H1 (cell line): ENCODE data around the gene BRAT1. TPM values are rescaled to one million over a fixed set of nuclear protein-coding genes. Genes with fewer than 3 reads are reported as not detected.

Source experiments
- CTCF ChIA-PET: fragments of 300-600 bp; sonication (Branson Sonifier 250); formaldehyde crosslinking; loops from one replicate; lab custom pipeline; 2021; ENCODE audit not compliant: partially characterized antibody; lab: Charles Lee
- POLR2A ChIA-PET: fragments of 300-600 bp; sonication (Branson Sonifier 250); formaldehyde crosslinking; loops from one replicate; lab custom pipeline; 2021; ENCODE audit warnings: inconsistent platforms; ENCODE audit not compliant: partially characterized antibody; lab: Charles Lee
- DNase-seq, 2 experiments: peaks; one replicate each; pipeline versions ENCODE4 v3.0.0 to v3.0.0-alpha.2; 2010 to 2022; ENCODE audit warnings: low spot score in 2 of 2, low read depth in 1 of 2, mixed read lengths in 1 of 2
- FAIRE-seq: peaks from 2 replicates; lab custom pipeline; 2011; peaks lifted over from hg19 to GRCh38; lab: Jason Lieb, UNC
- H2AFZ ChIP-seq: 2 replicates; pipeline ENCODE4 v1.8.1; 2012; ENCODE audit warnings: low read length, inconsistent platforms
- H2AK5ac ChIP-seq: 2 replicates; pipeline ENCODE4 v1.6.1; 2013; ENCODE audit warnings: low read depth, low read length
- H2BK120ac ChIP-seq: replicated peaks from 2 replicates; pipeline ENCODE3; 2013; ENCODE audit warnings: low read depth, low read length, inconsistent platforms
- H2BK12ac ChIP-seq: 2 replicates; pipeline ENCODE4 v1.6.1; 2013; ENCODE audit warnings: low read depth, low read length
- H2BK15ac ChIP-seq: 2 replicates; pipeline ENCODE4 v1.6.1; 2013; ENCODE audit warnings: low read length
- H2BK20ac ChIP-seq: 2 replicates; pipeline ENCODE4 v1.6.1; 2013; ENCODE audit warnings: low read length
- H2BK5ac ChIP-seq: 2 replicates; pipeline ENCODE4 v1.6.1; 2013; ENCODE audit warnings: low read depth, low read length
- H3K14ac ChIP-seq: 2 replicates; pipeline ENCODE4 v1.6.1; 2013; ENCODE audit warnings: inconsistent platforms; ENCODE audit not compliant: insufficient read length
- H3K18ac ChIP-seq: 2 replicates; pipeline ENCODE4 v1.6.1; 2013; ENCODE audit warnings: low read length; ENCODE audit errors: extremely low read depth
- H3K23ac ChIP-seq: 2 replicates; pipeline ENCODE4 v1.6.1; 2013; ENCODE audit warnings: inconsistent platforms; ENCODE audit not compliant: insufficient read length
- H3K23me2 ChIP-seq: 2 replicates; pipeline ENCODE4 v1.6.1; 2013; ENCODE audit warnings: low read depth, low read length
- H3K27ac ChIP-seq: 2 replicates; pipeline ENCODE4 v1.6.1; 2011; ENCODE audit warnings: low read depth, low read length, inconsistent platforms
- H3K27me3 ChIP-seq, 4 experiments: replicated peaks in 1 of 4; 1 replicate in 1 of 4; 2 replicates in 3 of 4; pipeline versions ENCODE4 v1.6.1 to v1.8.1; 2011 to 2013; ENCODE audit warnings: low read length in 3 of 4, mild to moderate bottlenecking in 3 of 4, inconsistent platforms in 2 of 4, mixed read lengths in 2 of 4, moderate library complexity in 1 of 4; ENCODE audit not compliant: control insufficient read depth in 3 of 4, insufficient read depth in 3 of 4; ENCODE audit errors: extremely low read depth in 1 of 4
- H3K36me3 ChIP-seq, 4 experiments: 2 replicates each; pipeline versions ENCODE4 v1.6.1 to v1.8.1; 2011 to 2013; ENCODE audit warnings: mild to moderate bottlenecking in 4 of 4, low read length in 3 of 4, moderate library complexity in 2 of 4, control low read depth in 1 of 4, inconsistent platforms in 1 of 4; ENCODE audit not compliant: insufficient read depth in 4 of 4, control insufficient read depth in 2 of 4
- H3K4ac ChIP-seq: replicated peaks from 2 replicates; pipeline ENCODE3; 2013; ENCODE audit warnings: low read length, low read depth, mixed read lengths, inconsistent platforms; ENCODE audit not compliant: insufficient read length
- H3K4me1 ChIP-seq, 4 experiments: replicated peaks in 1 of 4; 1 replicate in 1 of 4; 2 replicates in 3 of 4; pipeline versions ENCODE4 v1.6.1 to v1.8.1; 2011 to 2013; ENCODE audit warnings: low read length in 3 of 4, inconsistent platforms in 2 of 4, mixed read lengths in 1 of 4; ENCODE audit not compliant: insufficient read depth in 4 of 4, control insufficient read depth in 3 of 4
- H3K4me2 ChIP-seq, 2 experiments: 2 replicates each; pipeline versions ENCODE4 v1.6.1 to v1.8.1; 2011 to 2013; ENCODE audit warnings: low read depth in 2 of 2, low read length in 2 of 2, control low read depth in 1 of 2, inconsistent platforms in 1 of 2, mild to moderate bottlenecking in 1 of 2; ENCODE audit not compliant: insufficient read depth in 1 of 2
- H3K4me3 ChIP-seq, 4 experiments: fragments of 200-600, 300-600 bp in 1 of 4; sonication (generic), shearing (Covaris generic), sonication (Bioruptor Twin) in 1 of 4; 2 replicates each; pipeline versions ENCODE4 v1.5.1 to v1.8.1; 2011 to 2016; ENCODE audit warnings: low read length in 4 of 4, low read depth in 3 of 4, control low read depth in 2 of 4, inconsistent platforms in 2 of 4, mild to moderate bottlenecking in 2 of 4, mixed read lengths in 1 of 4, moderate library complexity in 1 of 4; ENCODE audit not compliant: insufficient read depth in 2 of 4; ENCODE audit errors: extremely low read depth in 1 of 4
- H3K56ac ChIP-seq: replicated peaks from 2 replicates; pipeline ENCODE3; 2013; ENCODE audit warnings: low read depth, mild to moderate bottlenecking, mixed read lengths, low read length, inconsistent platforms; ENCODE audit not compliant: insufficient read length
- H3K79me1 ChIP-seq: 2 replicates; pipeline ENCODE4 v1.6.1; 2013; ENCODE audit warnings: low read depth, low read length, control low read depth
- H3K79me2 ChIP-seq, 2 experiments: 2 replicates each; pipeline versions ENCODE4 v1.6.1 to v1.8.1; 2012 to 2013; ENCODE audit warnings: low read length in 2 of 2, mild to moderate bottlenecking in 2 of 2, inconsistent platforms in 1 of 2; ENCODE audit not compliant: insufficient read depth in 2 of 2, control insufficient read depth in 1 of 2
- H3K9ac ChIP-seq, 4 experiments: replicated peaks in 1 of 4; 1 replicate in 1 of 4; 2 replicates in 3 of 4; pipeline versions ENCODE4 v1.6.1 to v1.8.1; 2011 to 2013; ENCODE audit warnings: low read depth in 3 of 4, low read length in 3 of 4, control low read depth in 2 of 4, mild to moderate bottlenecking in 2 of 4, moderate library complexity in 2 of 4, inconsistent platforms in 1 of 4; ENCODE audit errors: extremely low read depth in 1 of 4
- H3K9me3 ChIP-seq, 2 experiments: 2 replicates each; pipeline versions ENCODE4 v1.6.1 to v1.8.1; 2012 to 2013; ENCODE audit warnings: mild to moderate bottlenecking in 2 of 2, moderate library complexity in 2 of 2, control low read depth in 1 of 2, inconsistent platforms in 1 of 2, low read depth in 1 of 2, low read length in 1 of 2, mixed read lengths in 1 of 2; ENCODE audit not compliant: insufficient read depth in 2 of 2
- H4K20me1 ChIP-seq, 2 experiments: replicated peaks in 1 of 2; 2 replicates each; pipeline versions ENCODE3 to v1.8.1; 2011 to 2013; ENCODE audit warnings: inconsistent platforms in 2 of 2, low read length in 2 of 2, mild to moderate bottlenecking in 1 of 2; ENCODE audit not compliant: insufficient read depth in 2 of 2, control insufficient read depth in 1 of 2
- H4K5ac ChIP-seq: 2 replicates; pipeline ENCODE4 v1.6.1; 2013; ENCODE audit warnings: low read length, low read depth, mixed read lengths, inconsistent platforms; ENCODE audit not compliant: insufficient read length
- H4K8ac ChIP-seq: 2 replicates; pipeline ENCODE4 v1.8.0; 2013; ENCODE audit warnings: mild to moderate bottlenecking, moderate library complexity, low read length, inconsistent platforms; ENCODE audit not compliant: insufficient read depth; ENCODE audit errors: extremely low read depth
- H4K91ac ChIP-seq: replicated peaks from 2 replicates; pipeline ENCODE3; 2013; ENCODE audit warnings: low read length, mixed read lengths, inconsistent platforms; ENCODE audit not compliant: insufficient read length
- CHD1 ChIP-seq: IDR thresholded peaks from 2 replicates; pipeline ENCODE4 v1.6.1; 2012; ENCODE audit warnings: low read depth, low read length, improper control_type of control experiment
- POLR2A ChIP-seq, 2 experiments: IDR thresholded peaks; 1 replicate in 1 of 2; 2 replicates in 1 of 2; pipeline ENCODE4 v1.6.1; 2011; ENCODE audit warnings: low read depth in 2 of 2, low read length in 2 of 2, mild to moderate bottlenecking in 2 of 2; ENCODE audit errors: control extremely low read depth in 1 of 2
- POLR2AphosphoS5 ChIP-seq: IDR thresholded peaks from 2 replicates; pipeline ENCODE4 v1.6.1; 2011; ENCODE audit warnings: low read depth, low read length
- WGBS, 2 experiments: shearing (Covaris generic) in 1 of 2; methylation state at CpG; one replicate each; pipeline versions ENCODE4 v1.1.6 to v1.1.7; 2013 to 2015; ENCODE audit warnings: low lambda C conversion rate in 2 of 2, mixed read lengths in 2 of 2, inconsistent platforms in 1 of 2, low coverage in 1 of 2, missing lambda C conversion rate in 1 of 2; ENCODE audit not compliant: insufficient replicate concordance in 2 of 2, insufficient coverage in 1 of 2, insufficient read length in 1 of 2; ENCODE audit errors: extremely low coverage in 1 of 2, missing lambda C conversion rate in 1 of 2; 5-methylcytosine and 5-hydroxymethylcytosine counted together
- polyA plus RNA-seq, 7 experiments: library from polyadenylated mRNA; depleted of rRNA in 3 of 7; stranded (reverse) in 5 of 7; unstranded in 2 of 7; fragments of >200 nt in 5 of 7; fragments of 200-250 nt in 2 of 7; gene quantifications; 1 replicate in 5 of 7; 2 replicates in 1 of 7; 4 replicates in 1 of 7; pipeline versions ENCODE4 v1.2.1 to v1.2.3, GENCODE V29; 2011 to 2013; ENCODE audit warnings: missing spikeins in 2 of 7, mixed read lengths in 2 of 7
- total RNA-seq: library from RNA; stranded (reverse); fragmentation: NEBNext Ultra II Directional; extraction: Animal tissue kit (Norgen Biotek cat#: 25700); gene quantifications from 2 replicates; pipeline ENCODE4 v1.2.1, GENCODE V29; 2021

The BRAT1 gene
- total and polyA plus RNA-seq, 2 of the 8 experiments (the other 6 are each of a cell fraction or from before 2014, with no cell fraction given) = 36.8 to 42.3 TPM

DNA sequence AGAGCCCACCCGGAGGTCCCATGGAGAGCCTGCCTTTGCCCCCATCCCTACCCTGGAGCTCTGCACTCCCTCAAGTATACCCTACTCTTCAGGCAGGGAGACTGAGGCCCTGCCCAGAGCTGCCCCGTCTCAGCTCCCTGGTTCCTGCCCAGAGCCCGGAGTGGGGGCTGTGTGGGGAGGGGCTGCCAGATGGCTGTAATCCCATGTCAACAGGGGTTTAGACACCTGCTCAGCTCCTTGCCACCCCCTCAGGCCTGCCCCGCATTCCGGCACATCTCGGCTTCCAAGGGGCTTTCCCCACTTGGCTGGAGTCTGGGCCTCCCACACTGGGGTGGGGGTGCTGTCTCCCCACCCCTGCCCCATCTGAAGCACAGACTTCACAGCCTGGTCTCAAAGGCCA is 56.6 kb downstream of the BRAT1 start:
- Histone ChIP-seq H3K4ac (peak overlapping the region; percentile 44), H3K36me3 (no peaks in the 10 kb centered on the region), H2BK5ac (peak overlapping the region; percentile 89), H3K9me3 (no peaks in the 10 kb centered on the region), H3K14ac (no peak overlapping the region), H2BK12ac (peak overlapping the region; percentile 99; the same call in 1 of the 2 replicates), H3K56ac (no peak overlapping the region), H3K79me1 (no peaks in the 10 kb centered on the region; the same call in 1 of the 2 replicates), H2BK15ac (no peak overlapping the region), H4K5ac (peak overlapping the region; percentile 36), H3K4me2 (no peak overlapping the region), H4K20me1 (no peaks in the 10 kb centered on the region), H4K8ac (no peak overlapping the region), H4K91ac (peak overlapping the region; percentile 98), H2AFZ (no peak overlapping the region), H3K18ac (peak overlapping the region; percentile 99; the same call in 1 of the 2 replicates), H3K4me3 (no peak overlapping the region), H2BK20ac (0 out of 2 replicates have a peak overlapping the region, but pooled peaks have one; percentile 98), H3K27me3 (no peaks in the 10 kb centered on the region), H3K9ac (no peak overlapping the region), H3K79me2 (no peaks in the 10 kb centered on the region), H2BK120ac (peak overlapping the region; percentile 97), H2AK5ac (0 out of 2 replicates have a peak overlapping the region, but pooled peaks have one; percentile 75), H3K4me1 (peaks cover 0 to 51% (median 37%) of the 10 kb centered on the region in 4 experiments; a peak in 6 of 7 replicates), H3K23me2 (no peaks in the 10 kb centered on the region), H3K27ac (peak overlapping the region; percentile 82; the same call in 1 of the 2 replicates), H3K23ac (no peak overlapping the region)
- DNase-seq (no peak), FAIRE-seq (no peak)
- 72% methylated on average over 6 of the region's 6 CpGs; no CpG with 5 or more reads in 1 of the 2 experiments for WGBS, 2 experiments
- ChIA-PET CTCF (interaction anchor here (0.6 to 8.5 kb wide), 16 partner anchors 9 to 217 kb away, joined by 3 to 67 read pairs (median 3); no protein-coding TSS in a partner anchor), POLR2A (interaction anchor here (0.9 to 3.1 kb wide), 8 partner anchors 11 to 86 kb away, joined by 3 to 19 read pairs (median 3); no protein-coding TSS in a partner anchor)
- TF ChIP-seq CHD1 (no peak), POLR2A (IDR thresholded peaks at IDR 0.05; ENCODE audit: control extremely low read depth in 1 of 2, low read depth in 2 of 2, low read length in 2 of 2) (no peak), POLR2AphosphoS5 (no peak)
